ENCODE results near the gene SF1. TPM values are rescaled to one million over a fixed set of nuclear protein-coding genes. Genes with fewer than 3 reads are reported as not detected.

SF1 gene
- total and polyA plus RNA-seq, 9 of the 15 experiments (the other 6 are each of a cell fraction or from before 2014, with no cell fraction given): 13.1 to 334 (median 111) TPM

- TF ChIP-seq ZNF449 (CRISPR knock-in tag; IDR thresholded peaks at IDR 0.05) (no peak), STAT6 (CRISPR knock-in tag; IDR thresholded peaks at IDR 0.05) (no peak), HBP1 (CRISPR knock-in tag; IDR thresholded peaks at IDR 0.05) (0 out of 2 replicates have a peak, but pooled peaks have one; percentile 38), ZNF121 (CRISPR knock-in tag; conservative IDR thresholded peaks at IDR 0.05) (no peak), HOXB6 (CRISPR knock-in tag; IDR thresholded peaks at IDR 0.05; ENCODE audit: borderline replicate concordance) (no peak), LARP7 (IDR thresholded peaks at IDR 0.05) (0 out of 2 replicates have a peak, but pooled peaks have one; percentile 36), DDX20 (tag; IDR thresholded peaks at IDR 0.05; ENCODE audit: low read depth) (no peak), HCFC1 (IDR thresholded peaks at IDR 0.05; ENCODE audit: low read depth, low read length) (no peak), ZSCAN29 (IDR thresholded peaks at IDR 0.05) (no peak), ZNF583 (CRISPR knock-in tag; IDR thresholded peaks at IDR 0.05) (no peak), ZKSCAN3 (CRISPR knock-in tag; IDR thresholded peaks at IDR 0.05) (no peak), ILK (tag; IDR thresholded peaks at IDR 0.05; ENCODE audit: borderline replicate concordance, low read depth) (no peak), TBP (optimal IDR thresholded peaks at IDR 0.05; ENCODE audit: low read depth, low read length) (no peak), POLR2B (IDR thresholded peaks at IDR 0.05; ENCODE audit: low read depth, partially characterized antibody) (peak; percentile 36), ZNF586 (CRISPR knock-in tag; conservative IDR thresholded peaks at IDR 0.05) (no peak)
Measured at GRCh38 chr11:64823568-64824119, 45.3 kb upstream of the SF1 start (continued).

All from K562 (cell line).